Stimulated activated naive CD4-positive, alpha-beta T cell treated with Interleukin-2 at 50 U/mL for 16 hours (primary cell): ENCODE results near the gene DNAAF1.
"Not testable (repeated sequence)": the region's sequence is repeated elsewhere in the genome, so short reads cannot be mapped to it uniquely, and the experiment has no call there.

ENCODE experiments used
- DNase-seq: peaks from one replicate; lab custom pipeline; 2025; lab: John Stamatoyannopoulos, UW

The DNAAF1 gene

GRCh38 chr16:84184775-84185174 is 39.7 kb downstream of the DNAAF1 start:
- DNase-seq: no peak

- peak; percentile 81 for DNase-seq
Measured at GRCh38 chr16:84186685-84187437, 41.8 kb downstream of the DNAAF1 start, which contains the start of gene TAF1C. TAF1C (minus strand) TSS chr16:84187057; CDS start chr16:84184988, 2,069 bp downstream.

GRCh38 chr16:84190731-84191388 is 45.8 kb downstream of the DNAAF1 start, which contains the start of gene ADAD2:
ADAD2 (plus strand) TSS chr16:84191157; CDS start chr16:84191231, 74 bp downstream.
- no peak for DNase-seq

- no peak for DNase-seq
Measured at GRCh38 chr16:84191466-84191865, 46.4 kb downstream of the DNAAF1 start.

- no peak for DNase-seq
Measured at GRCh38 chr16:84193480-84193879, 48.4 kb downstream of the DNAAF1 start.

GRCh38 chr16:84194018-84194417 is 48.9 kb downstream of the DNAAF1 start:
- no peak for DNase-seq

GRCh38 chr16:84194470-84195200 is 49.5 kb downstream of the DNAAF1 start:
- DNase-seq: no peak

- no peak for DNase-seq
Measured at GRCh38 chr16:84195201-84196093, 50.3 kb downstream of the DNAAF1 start.

GRCh38 chr16:84196101-84196500 is 51.0 kb downstream of the DNAAF1 start:
- DNase-seq: no peak

- DNase-seq: no peak
Measured at GRCh38 chr16:84196727-84197394, 51.8 kb downstream of the DNAAF1 start.

- no peak for DNase-seq
Measured at GRCh38 chr16:84197466-84198128, 52.5 kb downstream of the DNAAF1 start.

GRCh38 chr16:84198401-84198800 is 53.3 kb downstream of the DNAAF1 start:
- DNase-seq: no peak

GRCh38 chr16:84199097-84199496 is 54.0 kb downstream of the DNAAF1 start:
- DNase-seq: no peak

GRCh38 chr16:84199861-84200260 is 54.8 kb downstream of the DNAAF1 start:
- no peak for DNase-seq

- not testable (repeated sequence) for DNase-seq
Measured at GRCh38 chr16:84204551-84204950, 59.4 kb downstream of the DNAAF1 start.

- DNase-seq: not testable (repeated sequence)
Measured at GRCh38 chr16:84205123-84205522, 60.0 kb downstream of the DNAAF1 start.

- no peak for DNase-seq
Measured at GRCh38 chr16:84205976-84206691, 61.0 kb downstream of the DNAAF1 start.

GRCh38 chr16:84207251-84207650 is 62.1 kb downstream of the DNAAF1 start:
- DNase-seq: no peak

- DNase-seq: no peak
Measured at GRCh38 chr16:84207879-84208278, 62.8 kb downstream of the DNAAF1 start.

GRCh38 chr16:84209989-84210388 is 64.9 kb downstream of the DNAAF1 start:
- no peak for DNase-seq
